B cell (primary cell): ENCODE data around the gene ELP1. TPM values are rescaled to one million over a fixed set of nuclear protein-coding genes. Genes with fewer than 3 reads are reported as not detected.

Experiments used
- ATAC-seq: fragments of 200-7000 bp; cut with Tn5 transposase; one replicate; pipeline ENCODE4 v1.10.0; 2021; ENCODE audit warnings: low read depth, mild to moderate bottlenecking, moderate number of reproducible peaks, moderate library complexity
- CTCF ChIA-PET: fragments of 350-600 bp; sonication (Branson Sonifier 250); formaldehyde crosslinking; loops from one replicate; lab custom pipeline; 2021; ENCODE audit warnings: antibody characterized with exemption, inconsistent platforms; lab: Charles Lee
- POLR2A ChIA-PET: fragments of 350-600 bp; sonication (Branson Sonifier 250); formaldehyde crosslinking; loops from one replicate; lab custom pipeline; 2021; ENCODE audit warnings: antibody characterized with exemption; lab: Charles Lee
- DNase-seq: peaks from one replicate; pipeline ENCODE4 v3.0.0; 2013
- H2AFZ ChIP-seq: 2 replicates; pipeline ENCODE4 v1.6.1; 2012; ENCODE audit warnings: mild to moderate bottlenecking, low read depth, low read length; ENCODE audit not compliant: insufficient read depth, poor library complexity, severe bottlenecking
- H3K27ac ChIP-seq, 2 donors: 1 replicate in 1 of 2; 2 replicates in 1 of 2; pipeline ENCODE4 v1.5.1; 2012 to 2013; ENCODE audit warnings: low read length in 2 of 2, mild to moderate bottlenecking in 2 of 2, moderate library complexity in 1 of 2
- H3K27me3 ChIP-seq, 4 experiments: fragments of 200-600 bp in 1 of 4; sonication (generic) in 1 of 4; replicated peaks in 1 of 4; 1 replicate in 2 of 4; 2 replicates in 2 of 4; pipeline versions ENCODE4 v1.6.1 to v1.7.0; 2013 to 2016; ENCODE audit warnings: low read length in 3 of 4, mild to moderate bottlenecking in 2 of 4, mixed read lengths in 1 of 4, moderate library complexity in 1 of 4; ENCODE audit not compliant: insufficient read depth in 4 of 4, control insufficient read depth in 3 of 4; ENCODE audit errors: control extremely low read depth in 1 of 4
- H3K36me3 ChIP-seq, 2 experiments: replicated peaks in 1 of 2; 1 replicate in 1 of 2; 2 replicates in 1 of 2; pipeline versions ENCODE4 v1.6.1 to v1.7.1; 2013; ENCODE audit warnings: low read length in 1 of 2; ENCODE audit not compliant: insufficient read depth in 2 of 2, control insufficient read depth in 1 of 2; ENCODE audit errors: control extremely low read depth in 1 of 2, extremely low read depth in 1 of 2
- H3K4me1 ChIP-seq, 2 donors: fragments of 200-600 bp in 1 of 2; sonication (generic) in 1 of 2; 1 replicate in 1 of 2; 2 replicates in 1 of 2; pipeline versions ENCODE4 v1.5.1 to v1.6.1; 2013 to 2017; ENCODE audit warnings: low read length in 2 of 2; ENCODE audit not compliant: control insufficient read depth in 2 of 2, insufficient read depth in 2 of 2
- H3K4me2 ChIP-seq: replicated peaks from 2 replicates; pipeline ENCODE3; 2012; ENCODE audit warnings: mild to moderate bottlenecking, low read depth, low read length; ENCODE audit not compliant: poor library complexity, severe bottlenecking
- H3K4me3 ChIP-seq, 5 experiments: fragments of 200-600 bp in 1 of 5; sonication (generic) in 1 of 5; 1 replicate in 3 of 5; 2 replicates in 2 of 5; pipeline versions ENCODE4 v1.5.1 to v1.7.0; 2011 to 2016; ENCODE audit warnings: low read length in 4 of 5, mild to moderate bottlenecking in 4 of 5, low read depth in 2 of 5, control low read depth in 1 of 5, moderate library complexity in 1 of 5; ENCODE audit not compliant: insufficient read depth in 1 of 5; ENCODE audit errors: control extremely low read depth in 1 of 5, extremely low read depth in 1 of 5
- H3K79me2 ChIP-seq: fragments of 200-600 bp; sonication (generic); one replicate; pipeline ENCODE4 v1.6.0; 2016; ENCODE audit warnings: low read length; ENCODE audit not compliant: control insufficient read depth, insufficient read depth
- H3K9ac ChIP-seq: fragments of 200-600 bp; sonication (generic); 2 replicates; pipeline ENCODE4 v1.6.1; 2017; ENCODE audit warnings: mild to moderate bottlenecking, low read length, moderate library complexity
- H3K9me3 ChIP-seq, 3 donors: one replicate each; pipeline versions ENCODE4 v1.6.1 to v1.7.1; 2013; ENCODE audit warnings: low read length in 2 of 3; ENCODE audit not compliant: control insufficient read depth in 2 of 3, insufficient read depth in 1 of 3; ENCODE audit errors: control extremely low read depth in 1 of 3
- H4K20me1 ChIP-seq: 2 replicates; pipeline ENCODE4 v1.6.0; 2012; ENCODE audit warnings: mild to moderate bottlenecking, low read length; ENCODE audit not compliant: insufficient read depth, control insufficient read depth, poor library complexity, severe bottlenecking
- H3K27ac Mint-ChIP-seq: one replicate; pipeline ENCODE4 v1.8.0; 2021; ENCODE audit warnings: mixed read lengths
- H3K27me3 Mint-ChIP-seq: one replicate; pipeline ENCODE4 v1.8.0; 2021; ENCODE audit warnings: mixed read lengths
- H3K4me1 Mint-ChIP-seq: one replicate; pipeline ENCODE4 v1.8.0; 2021; ENCODE audit warnings: mixed read lengths
- H3K4me3 Mint-ChIP-seq: one replicate; pipeline ENCODE4 v1.8.0; 2021; ENCODE audit warnings: mixed read lengths
- H3K9me3 Mint-ChIP-seq: one replicate; pipeline ENCODE4 v1.8.0; 2022; ENCODE audit warnings: mixed read lengths; ENCODE audit not compliant: insufficient read depth
- EZH2 ChIP-seq: IDR thresholded peaks from 2 replicates; pipeline ENCODE4 v1.6.1; 2012; ENCODE audit warnings: borderline replicate concordance, low read depth, mild to moderate bottlenecking, moderate library complexity, low read length; ENCODE audit not compliant: insufficient read depth, poor library complexity, severe bottlenecking
- WGBS: methylation state at CpG from one replicate; pipeline ENCODE4 v1.1.5; 2013; ENCODE audit warnings: missing lambda C conversion rate; ENCODE audit not compliant: insufficient coverage; 5-methylcytosine and 5-hydroxymethylcytosine counted together
- intact Hi-C: fragments of 100-400 bp; cut with micrococcal nuclease; formaldehyde crosslinking; loops from one replicate; pipeline ENCODE4 v1.10.0; 2022
- polyA plus RNA-seq: library from polyadenylated mRNA; depleted of rRNA; stranded (reverse); fragments of >200 nt; gene quantifications from 2 replicates; pipeline ENCODE4 v1.2.3, GENCODE V29; 2012
- total RNA-seq, 2 donors: library from RNA; stranded (reverse); fragments of 120-200 nt in 1 of 2; gene quantifications; 1 replicate in 1 of 2; 2 replicates in 1 of 2; pipeline versions ENCODE4 v1.2.3 to v1.2.4, GENCODE V29; 2013 to 2022
- TF ChIP-seq, protein P1 (sequence below): fragments of 200-600 bp; IDR thresholded peaks from one replicate; pipeline ENCODE4 v1.8.0; 2022; ENCODE audit warnings: antibody characterized with exemption, mild to moderate bottlenecking

The ELP1 gene
- total and polyA plus RNA-seq, 2 donors (not counting 1 experiment from before 2014, with no cell fraction given): 20.8 to 29.4 TPM

DNA sequence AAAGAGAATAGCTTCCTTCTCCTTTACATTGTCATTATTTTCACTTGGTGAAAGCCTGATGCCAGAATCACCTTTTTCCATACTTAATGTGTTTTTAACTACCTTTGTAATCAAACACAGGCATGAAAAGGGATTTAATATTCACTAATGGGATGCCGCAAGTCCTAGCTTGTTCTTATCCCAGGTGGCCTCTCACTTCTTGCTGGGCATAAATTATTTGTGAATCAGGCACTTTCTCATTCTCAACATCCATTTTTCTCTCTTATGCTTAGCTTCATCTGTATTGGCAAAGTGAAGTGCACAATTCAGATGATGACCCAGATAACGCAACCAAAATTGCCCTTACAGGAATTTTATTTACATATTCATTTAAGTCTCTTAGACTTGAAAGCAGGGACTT, 89.1 kb downstream of the ELP1 start:
- Histone ChIP-seq H3K27me3 (no peaks in the 10 kb centered on the region), H2AFZ (no peak overlapping the region), H3K9me3 (no peaks in the 10 kb centered on the region), H3K4me3 (no peak overlapping the region), H3K4me1 (peaks cover 8 to 16% of the 10 kb centered on the region in 2 donors), H3K79me2 (no peaks in the 10 kb centered on the region), H4K20me1 (no peaks in the 10 kb centered on the region), H3K36me3 (no peaks in the 10 kb centered on the region), H3K27ac (no peak overlapping the region), H3K4me2 (no peak overlapping the region), H3K9ac (no peak overlapping the region)
- TF ChIP-seq, protein P1, sequence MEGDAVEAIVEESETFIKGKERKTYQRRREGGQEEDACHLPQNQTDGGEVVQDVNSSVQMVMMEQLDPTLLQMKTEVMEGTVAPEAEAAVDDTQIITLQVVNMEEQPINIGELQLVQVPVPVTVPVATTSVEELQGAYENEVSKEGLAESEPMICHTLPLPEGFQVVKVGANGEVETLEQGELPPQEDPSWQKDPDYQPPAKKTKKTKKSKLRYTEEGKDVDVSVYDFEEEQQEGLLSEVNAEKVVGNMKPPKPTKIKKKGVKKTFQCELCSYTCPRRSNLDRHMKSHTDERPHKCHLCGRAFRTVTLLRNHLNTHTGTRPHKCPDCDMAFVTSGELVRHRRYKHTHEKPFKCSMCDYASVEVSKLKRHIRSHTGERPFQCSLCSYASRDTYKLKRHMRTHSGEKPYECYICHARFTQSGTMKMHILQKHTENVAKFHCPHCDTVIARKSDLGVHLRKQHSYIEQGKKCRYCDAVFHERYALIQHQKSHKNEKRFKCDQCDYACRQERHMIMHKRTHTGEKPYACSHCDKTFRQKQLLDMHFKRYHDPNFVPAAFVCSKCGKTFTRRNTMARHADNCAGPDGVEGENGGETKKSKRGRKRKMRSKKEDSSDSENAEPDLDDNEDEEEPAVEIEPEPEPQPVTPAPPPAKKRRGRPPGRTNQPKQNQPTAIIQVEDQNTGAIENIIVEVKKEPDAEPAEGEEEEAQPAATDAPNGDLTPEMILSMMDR: no peak
- no peak for TF ChIP-seq EZH2
- Mint-ChIP-seq H3K9me3 (no peaks in the 10 kb centered on the region), H3K4me1 (peaks cover 18% of the 10 kb centered on the region), H3K27ac (no peak overlapping the region), H3K27me3 (peaks cover 3% of the 10 kb centered on the region), H3K4me3 (no peak overlapping the region)
- POLR2A ChIA-PET: no interaction called here
- intact Hi-C loops: no loop called here
- CTCF ChIA-PET: no interaction called here
- DNase-seq (no peak), ATAC-seq (no peak)
- no CpG with 5 or more reads among the region's 2 CpGs for WGBS

DNA sequence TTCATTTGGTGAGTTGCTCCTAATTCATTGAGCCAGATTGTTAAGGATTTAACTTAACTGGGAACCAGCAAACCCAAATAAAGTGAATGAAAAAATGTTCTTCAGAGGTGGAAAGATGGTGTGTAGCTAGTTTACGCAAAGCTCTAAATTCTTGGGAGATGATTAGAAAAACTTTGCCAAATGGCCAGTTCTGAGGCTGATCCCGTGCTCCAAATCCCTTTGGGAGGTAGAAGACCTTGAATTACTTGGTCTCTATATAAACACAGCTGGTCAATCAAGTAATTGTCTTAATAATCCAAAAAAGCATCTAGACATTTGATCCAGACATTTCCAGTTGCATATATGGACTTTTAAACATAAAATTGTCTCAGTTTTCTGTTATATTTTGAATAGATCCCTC, 89.5 kb downstream of the ELP1 start:
- Histone ChIP-seq H3K9me3 (no peaks in the 10 kb centered on the region), H3K79me2 (no peaks in the 10 kb centered on the region), H3K9ac (no peak overlapping the region), H2AFZ (no peak overlapping the region), H3K4me2 (no peak overlapping the region), H3K36me3 (no peaks in the 10 kb centered on the region), H3K4me3 (no peak overlapping the region), H3K27me3 (no peaks in the 10 kb centered on the region), H3K27ac (no peak overlapping the region), H3K4me1 (peaks cover 8 to 16% of the 10 kb centered on the region in 2 donors), H4K20me1 (no peaks in the 10 kb centered on the region)
- TF ChIP-seq EZH2: no peak
- 67% methylated on average over 2 of the region's 2 CpGs for WGBS
- ATAC-seq (no peak), DNase-seq (no peak)
- Mint-ChIP-seq H3K27ac (no peak overlapping the region), H3K9me3 (no peaks in the 10 kb centered on the region), H3K27me3 (peaks cover 3% of the 10 kb centered on the region), H3K4me1 (peaks cover 18% of the 10 kb centered on the region), H3K4me3 (no peak overlapping the region)
- ChIA-PET POLR2A (no interaction called here), CTCF (no interaction called here)
- intact Hi-C loops: no loop called here
